Left ventricle myocardium superior (tissue), 1 donor: ENCODE results near the gene HOATZ. TPM values are rescaled to one million over a fixed set of nuclear protein-coding genes. Genes with fewer than 3 reads are reported as not detected.

ENCODE experiments used
- ATAC-seq: fragments of 200-7000 bp; cut with Tn5 transposase; one replicate; pipeline ENCODE4 v1.9.1; 2020; ENCODE audit warnings: mild to moderate bottlenecking, moderate library complexity
- DNase-seq: peaks from one replicate; pipeline ENCODE4 v3.0.0-alpha.2; 2020
- intact Hi-C: fragments of 100-400 bp; cut with micrococcal nuclease; formaldehyde crosslinking; loops from one replicate; pipeline ENCODE4 v1.11.0; 2022
- total RNA-seq: library from RNA; stranded (reverse); fragmentation: NEBNext Ultra II Directional; extraction: Animal tissue kit (Norgen Biotek cat#: 25700); gene quantifications from one replicate; pipeline ENCODE4 v1.2.1, GENCODE V29; 2021
- donor health status: DM: no; HTN: yes; CAD: no; lungs with severe emphysema.

HOATZ gene
- total RNA-seq, 1 donor from 2014 or later = not detected

GRCh38 chr11:111540937-111541253 lies 26.3 kb downstream of the HOATZ start:
- peak; percentile 26 for ATAC-seq
- no peak for DNase-seq
- intact Hi-C loops = no loop called here

GRCh38 chr11:111541254-111542061 lies 26.9 kb downstream of the HOATZ start:
- DNase-seq (peak; percentile 75), ATAC-seq (peak; percentile 71)
- intact Hi-C loops = no loop called here

- no peak for ATAC-seq
These were observed 28.2 kb downstream of the HOATZ start for GRCh38 chr11:111542606-111543275.

GRCh38 chr11:111548525-111548924 lies 33.9 kb downstream of the HOATZ start:
- intact Hi-C loops = no loop called here
- ATAC-seq (no peak), DNase-seq (no peak)

More at GRCh38 chr11:111542606-111543275, 28.2 kb downstream of the HOATZ start:
- no peak for DNase-seq
- intact Hi-C loops = no loop called here

- DNase-seq = no peak
- intact Hi-C loops = no loop called here
These were observed 34.8 kb downstream of the HOATZ start for GRCh38 chr11:111549196-111549868.

GRCh38 chr11:111549869-111550203 lies 35.3 kb downstream of the HOATZ start:
- DNase-seq = no peak
- ATAC-seq = no peak
- intact Hi-C loops = no loop called here

More at GRCh38 chr11:111549196-111549868, 34.8 kb downstream of the HOATZ start:
- no peak for ATAC-seq

GRCh38 chr11:111550258-111550657 lies 35.7 kb downstream of the HOATZ start:
- ATAC-seq = no peak
- no peak for DNase-seq

GRCh38 chr11:111554532-111554931 lies 40.0 kb downstream of the HOATZ start:
- ATAC-seq (no peak), DNase-seq (no peak)
- intact Hi-C loops = no loop called here

More at GRCh38 chr11:111550258-111550657, 35.7 kb downstream of the HOATZ start:
- intact Hi-C loops = no loop called here

GRCh38 chr11:111555255-111555654 lies 40.7 kb downstream of the HOATZ start:
- no peak for ATAC-seq
- intact Hi-C loops = no loop called here
- DNase-seq = no peak

- no peak for ATAC-seq
- no peak for DNase-seq
- intact Hi-C loops = no loop called here
These were observed 43.0 kb downstream of the HOATZ start for GRCh38 chr11:111557425-111558111.

GRCh38 chr11:111559800-111560464 lies 45.4 kb downstream of the HOATZ start:
- ATAC-seq (no peak), DNase-seq (no peak)
- intact Hi-C loops = no loop called here

GRCh38 chr11:111560800-111561199 lies 46.2 kb downstream of the HOATZ start:
- DNase-seq = no peak
- ATAC-seq = peak; percentile 19
- intact Hi-C loops = no loop called here

GRCh38 chr11:111561306-111561705 lies 46.7 kb downstream of the HOATZ start:
- DNase-seq (no peak), ATAC-seq (no peak)
- intact Hi-C loops = no loop called here

GRCh38 chr11:111561791-111562325 lies 47.3 kb downstream of the HOATZ start:
- intact Hi-C loops = no loop called here
- DNase-seq (no peak), ATAC-seq (no peak)

GRCh38 chr11:111562692-111563389 lies 48.3 kb downstream of the HOATZ start:
- intact Hi-C loops = no loop called here
- no peak for DNase-seq
- ATAC-seq = no peak

- DNase-seq (peak; percentile 42), ATAC-seq (peak; percentile 51)
- intact Hi-C loops = no loop called here
These were observed 50.6 kb downstream of the HOATZ start for GRCh38 chr11:111565114-111565720.

GRCh38 chr11:111566324-111566723 lies 51.7 kb downstream of the HOATZ start:
- no peak for DNase-seq
- intact Hi-C loops = no loop called here

GRCh38 chr11:111569476-111569875 lies 54.9 kb downstream of the HOATZ start:
- no peak for DNase-seq
- ATAC-seq = no peak
- intact Hi-C loops = no loop called here

More at GRCh38 chr11:111566324-111566723, 51.7 kb downstream of the HOATZ start:
- ATAC-seq = no peak
